ENCODE results near the gene TDP1.

Gene TDP1

DNA sequence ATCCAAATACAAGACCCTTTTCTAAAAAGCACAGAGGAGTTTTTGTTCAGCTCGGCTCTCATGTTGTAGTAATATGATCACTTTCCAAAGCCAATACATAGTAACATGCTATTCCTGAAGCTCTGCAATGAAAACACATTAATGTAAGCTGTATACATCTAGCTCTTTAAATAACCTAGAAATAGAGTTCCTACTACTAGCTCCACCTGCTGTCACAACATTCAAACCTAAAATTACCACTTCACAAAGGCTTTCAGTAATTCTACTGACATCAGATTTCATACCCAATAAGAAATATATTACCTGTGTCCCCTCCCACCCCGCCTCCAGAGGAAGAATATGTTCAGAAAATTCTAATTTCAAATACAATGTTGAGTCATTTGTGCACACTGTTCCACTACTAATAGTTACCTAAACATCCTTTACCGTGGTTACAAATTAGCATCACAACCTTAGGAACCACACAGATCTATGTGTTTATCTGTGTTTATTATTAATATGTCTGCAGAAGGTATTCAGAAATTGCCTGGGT, 19.0 kb upstream of the TDP1 start:
- no peak overlapping the region for H3K4me3 ChIP-seq (ENCODE audit: low read depth, low read length)
- TF ChIP-seq, protein P1, sequence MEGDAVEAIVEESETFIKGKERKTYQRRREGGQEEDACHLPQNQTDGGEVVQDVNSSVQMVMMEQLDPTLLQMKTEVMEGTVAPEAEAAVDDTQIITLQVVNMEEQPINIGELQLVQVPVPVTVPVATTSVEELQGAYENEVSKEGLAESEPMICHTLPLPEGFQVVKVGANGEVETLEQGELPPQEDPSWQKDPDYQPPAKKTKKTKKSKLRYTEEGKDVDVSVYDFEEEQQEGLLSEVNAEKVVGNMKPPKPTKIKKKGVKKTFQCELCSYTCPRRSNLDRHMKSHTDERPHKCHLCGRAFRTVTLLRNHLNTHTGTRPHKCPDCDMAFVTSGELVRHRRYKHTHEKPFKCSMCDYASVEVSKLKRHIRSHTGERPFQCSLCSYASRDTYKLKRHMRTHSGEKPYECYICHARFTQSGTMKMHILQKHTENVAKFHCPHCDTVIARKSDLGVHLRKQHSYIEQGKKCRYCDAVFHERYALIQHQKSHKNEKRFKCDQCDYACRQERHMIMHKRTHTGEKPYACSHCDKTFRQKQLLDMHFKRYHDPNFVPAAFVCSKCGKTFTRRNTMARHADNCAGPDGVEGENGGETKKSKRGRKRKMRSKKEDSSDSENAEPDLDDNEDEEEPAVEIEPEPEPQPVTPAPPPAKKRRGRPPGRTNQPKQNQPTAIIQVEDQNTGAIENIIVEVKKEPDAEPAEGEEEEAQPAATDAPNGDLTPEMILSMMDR (IDR thresholded peaks at IDR 0.05; ENCODE audit: low read depth, low read length, missing control alignments) = no peak
- DNase-seq (ENCODE audit: low read depth) = no peak

DNA sequence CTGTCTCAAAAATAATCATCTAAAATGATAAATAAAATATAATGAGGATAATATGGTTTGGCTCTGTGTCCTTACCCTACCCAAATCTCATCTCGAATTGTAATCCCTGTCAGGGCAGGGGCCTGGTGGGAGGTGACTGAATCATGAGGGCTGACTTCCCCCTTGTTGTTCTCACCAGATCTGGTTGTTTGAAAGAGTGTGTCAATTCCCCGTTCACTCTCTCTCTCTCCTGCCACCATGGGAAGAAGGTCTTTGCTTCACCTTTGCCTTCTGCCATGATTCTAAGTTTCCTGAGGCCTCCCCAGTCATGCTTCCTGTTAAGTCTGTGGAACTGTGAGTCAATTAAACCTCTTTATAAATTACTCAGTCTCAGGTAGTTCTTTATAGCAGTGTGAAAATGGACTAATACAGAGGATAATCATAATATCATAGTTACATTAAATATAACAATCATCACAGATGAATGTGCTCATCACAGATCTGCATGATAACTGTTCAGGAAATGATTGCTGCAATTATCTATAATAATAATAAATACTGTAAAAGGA, 13.8 kb upstream of the TDP1 start:
- no peak for DNase-seq (ENCODE audit: low read depth)
- TF ChIP-seq, protein P1 (IDR thresholded peaks at IDR 0.05; ENCODE audit: low read depth, low read length, missing control alignments) = no peak
- H3K4me3 ChIP-seq (ENCODE audit: low read depth, low read length) = no peak overlapping the region

GRCh38 chr14:89947344-89947743, 8.4 kb upstream of the TDP1 start:
- no peak overlapping the region for H3K4me3 ChIP-seq (ENCODE audit: low read depth, low read length)
- DNase-seq (ENCODE audit: low read depth) = no peak
- TF ChIP-seq, protein P1 (IDR thresholded peaks at IDR 0.05; ENCODE audit: low read depth, low read length, missing control alignments) = no peak

DNA sequence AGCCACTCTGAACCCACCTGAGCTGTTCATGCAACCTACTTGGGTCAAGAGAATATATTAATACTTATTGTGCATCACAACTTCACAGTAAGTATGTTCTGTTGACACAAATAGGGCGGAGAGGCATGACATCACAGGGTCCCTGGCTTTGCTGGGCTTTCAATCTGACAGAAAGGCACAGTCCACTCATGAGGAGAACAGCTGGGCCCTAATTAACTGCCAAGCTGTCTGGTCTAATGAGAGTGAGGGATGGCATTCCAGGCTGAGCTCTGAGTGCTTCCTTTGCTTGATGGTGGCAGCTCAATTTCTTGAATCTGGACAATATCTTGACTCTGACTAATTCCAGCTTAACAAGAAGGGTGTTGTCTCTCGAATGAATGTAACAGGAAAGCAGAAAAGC, 3.2 kb upstream of the TDP1 start:
- no peak for DNase-seq (ENCODE audit: low read depth)
- TF ChIP-seq, protein P1 (IDR thresholded peaks at IDR 0.05; ENCODE audit: low read depth, low read length, missing control alignments) = no peak
- no peak overlapping the region for H3K4me3 ChIP-seq (ENCODE audit: low read depth, low read length)

DNA sequence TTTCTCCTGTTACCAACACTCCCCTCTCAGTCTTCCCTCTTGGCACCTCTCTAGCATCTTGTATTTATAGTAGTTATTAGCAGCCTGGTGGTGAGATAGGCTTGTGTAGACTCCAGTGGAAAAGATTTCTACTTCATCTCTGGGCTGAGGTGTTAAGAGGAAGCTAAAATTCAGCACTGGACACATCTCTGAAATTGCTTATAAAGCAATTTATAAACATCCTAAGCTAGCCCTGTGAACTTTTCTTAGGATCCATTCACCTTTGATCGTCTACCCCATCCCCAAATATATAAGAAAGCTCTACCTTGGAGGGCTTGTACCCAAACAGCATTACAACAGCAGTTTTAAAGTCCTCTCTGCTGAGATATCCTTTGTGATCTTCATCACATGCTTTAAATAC, 2.1 kb upstream of the TDP1 start:
- H3K4me3 ChIP-seq (ENCODE audit: low read depth, low read length) = peak overlapping the region; percentile 85; the same call in 1 of the 2 replicates
- TF ChIP-seq, protein P1 (IDR thresholded peaks at IDR 0.05; ENCODE audit: low read depth, low read length, missing control alignments) = no peak
- DNase-seq (ENCODE audit: low read depth) = no peak

DNA sequence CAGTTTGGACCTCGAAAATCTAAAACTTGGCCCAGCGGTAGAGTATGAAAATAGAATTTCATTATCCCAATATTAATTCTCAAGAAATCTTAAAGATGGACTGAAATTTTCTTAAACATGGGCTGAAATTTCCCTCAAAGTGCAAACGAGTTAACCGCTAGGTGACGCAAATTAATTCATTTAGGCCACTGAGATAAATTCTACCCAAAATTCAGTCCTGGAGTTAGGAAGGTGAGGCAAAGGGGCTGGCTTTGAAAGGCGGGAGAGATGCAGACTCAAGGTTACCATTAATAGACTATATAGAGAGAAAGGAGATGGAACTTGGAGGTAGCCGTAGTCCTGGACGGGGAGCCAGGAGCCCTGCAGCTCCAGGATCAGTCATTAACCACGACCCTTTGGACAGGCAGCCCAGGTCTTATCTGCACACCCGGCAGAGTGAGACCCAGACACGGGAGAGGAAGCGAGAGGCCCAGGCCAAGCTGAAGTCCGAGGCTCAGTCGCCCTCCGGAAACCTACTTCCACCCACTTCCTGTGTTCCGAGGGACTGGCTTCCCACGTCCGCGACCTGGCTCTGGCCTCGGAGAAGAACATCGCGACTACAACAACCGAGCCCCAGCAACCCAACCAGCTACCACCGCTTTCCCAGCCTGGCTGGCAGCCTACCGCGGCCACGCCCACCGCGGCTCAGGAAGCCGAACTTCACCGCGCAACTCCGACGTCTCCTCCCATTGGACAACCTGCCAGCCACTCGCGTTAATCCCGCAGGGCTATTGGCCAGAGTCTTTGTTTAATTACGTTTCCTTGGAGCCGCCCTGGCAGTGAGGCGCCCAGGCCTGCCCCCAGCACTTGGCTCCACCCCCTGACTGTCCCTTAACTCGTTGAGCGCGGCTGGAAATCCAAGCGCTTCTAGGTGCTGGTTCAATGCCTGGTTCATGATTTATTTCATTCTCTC, 1.4 kb upstream of the TDP1 start, which contains the start of gene EFCAB11:
EFCAB11 (minus strand) TSS at position 661 of the 952 bp plus-strand sequence; CDS start at position 591, 70 bp downstream.
- peak within 1 kb of the TSS; percentile 85 for H3K4me3 ChIP-seq (ENCODE audit: low read depth, low read length)
- TF ChIP-seq, protein P1 (IDR thresholded peaks at IDR 0.05; ENCODE audit: low read depth, low read length, missing control alignments) = peak; percentile 11
- peak; percentile 96 for DNase-seq (ENCODE audit: low read depth)

All from GM12864 (cell line).